CD4-positive, alpha-beta T cell treated with Interleukin-15 for 1 hour (primary cell): ENCODE measurements around the gene PPARG.
"Not testable (repeated sequence)": the region's sequence is repeated elsewhere in the genome, so short reads cannot be mapped to it uniquely, and the experiment has no call there.

Source experiments
- DNase-seq: peaks from one replicate; pipeline ENCODE4 v3.0.0-alpha.2; 2020

Gene PPARG

DNA sequence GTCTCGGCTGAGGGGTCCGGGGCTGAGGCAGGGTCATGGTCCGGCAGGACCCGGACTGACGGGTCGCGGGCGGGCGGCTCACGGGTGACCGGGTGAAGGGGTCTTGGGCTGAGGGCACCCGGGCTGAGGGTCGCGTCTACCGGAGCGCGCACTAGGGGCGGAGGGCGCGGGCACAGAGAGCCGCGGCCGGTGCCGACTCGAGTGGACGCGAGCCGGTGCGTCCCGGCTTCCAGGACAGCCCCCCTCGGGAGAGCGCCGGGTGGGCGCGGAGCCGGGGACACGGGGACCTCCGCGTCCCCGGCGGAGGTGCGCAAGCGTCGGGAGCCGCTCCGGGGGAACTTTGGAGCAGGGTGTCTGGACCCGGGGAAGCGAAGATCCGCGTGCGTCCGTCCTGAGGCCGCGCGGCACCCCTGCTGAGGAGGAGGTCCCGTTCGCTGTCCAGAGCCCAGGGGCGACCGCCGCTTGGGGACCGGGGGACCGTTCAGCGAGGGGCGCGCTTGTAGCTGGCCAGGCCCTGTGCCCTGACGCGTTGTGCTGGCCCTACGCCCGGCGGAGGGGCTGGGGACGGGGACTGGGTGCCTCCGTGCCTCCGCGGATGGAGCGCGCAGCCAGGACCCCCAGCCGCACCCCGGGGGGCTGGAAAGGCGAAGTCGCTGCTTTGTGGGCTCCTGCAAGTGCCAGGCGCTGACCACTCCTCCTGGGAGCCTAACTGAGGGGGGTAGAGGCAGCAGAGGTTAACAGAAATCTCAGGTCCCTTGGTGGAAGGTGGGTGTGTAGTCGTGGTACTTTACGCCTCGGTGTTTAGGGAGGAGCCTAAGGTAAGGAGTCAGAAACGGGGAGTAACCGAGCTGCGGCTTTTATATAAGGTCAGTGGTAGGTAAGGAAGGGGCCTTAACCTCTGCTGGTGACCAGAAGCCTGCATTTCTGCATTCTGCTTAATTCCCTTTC is at the start of gene PPARG:
PPARG (plus strand) TSS at position 889 of the 948 bp plus-strand sequence. CDS start 90,642 bp downstream, outside the sequence.
- DNase-seq = no peak

GRCh38 chr3:12239301-12239700 is 49.6 kb upstream of the PPARG start:
- DNase-seq = no peak

GRCh38 chr3:12242772-12243171 is 46.1 kb upstream of the PPARG start:
- no peak for DNase-seq

DNA sequence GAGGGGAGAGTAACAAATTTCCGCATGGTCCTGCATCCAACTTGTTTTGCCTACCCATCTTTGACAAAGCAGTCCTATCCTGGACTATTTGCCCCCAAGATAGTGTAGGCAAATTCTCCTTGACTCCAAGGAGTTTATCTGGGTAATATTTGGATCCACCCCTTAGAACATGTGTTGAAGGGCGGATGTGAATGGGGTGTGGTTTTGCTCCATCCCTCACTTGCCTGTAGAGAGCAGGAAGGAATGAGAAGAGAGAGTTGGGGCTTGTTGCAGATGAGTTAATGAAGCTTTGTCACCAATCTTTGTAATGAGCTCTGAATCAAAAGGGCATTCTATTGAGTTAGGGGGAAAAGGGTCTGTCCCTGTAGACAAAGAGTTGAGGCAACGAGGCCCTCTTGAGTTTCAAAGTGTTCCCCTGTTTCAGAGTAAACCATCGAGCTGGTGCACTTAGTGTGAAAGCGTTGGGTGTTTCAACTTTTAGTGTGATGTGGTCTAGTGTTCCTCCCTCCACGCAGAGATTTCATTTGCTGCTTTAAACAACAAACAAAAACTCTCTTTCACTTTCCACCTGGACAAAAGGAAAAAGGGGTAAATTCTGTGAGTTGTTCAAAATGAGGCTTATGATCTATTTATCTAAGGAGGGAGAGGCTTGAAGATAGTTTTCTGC is 42.2 kb upstream of the PPARG start:
- no peak for DNase-seq

DNA sequence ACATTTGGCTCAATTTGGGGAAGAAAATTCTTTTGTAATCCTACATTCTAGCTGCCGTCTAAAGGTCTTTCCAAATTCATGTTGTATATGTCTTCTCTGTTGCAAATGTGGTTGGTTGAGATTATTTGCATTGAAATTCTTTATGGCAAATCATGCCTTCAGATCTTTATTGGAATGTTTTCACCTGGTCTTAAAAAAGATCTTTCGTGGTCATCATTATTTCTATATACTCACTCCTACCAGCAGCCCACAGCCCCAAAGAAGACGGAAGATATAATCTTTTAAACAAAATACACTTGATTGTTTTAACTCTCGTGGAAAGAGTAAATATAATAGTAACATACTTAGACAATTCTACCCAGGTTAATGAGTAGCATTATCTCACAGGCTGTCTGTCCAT is 41.5 kb upstream of the PPARG start:
- DNase-seq = no peak

GRCh38 chr3:12249519-12249918 is 39.4 kb upstream of the PPARG start:
- no peak for DNase-seq

DNA sequence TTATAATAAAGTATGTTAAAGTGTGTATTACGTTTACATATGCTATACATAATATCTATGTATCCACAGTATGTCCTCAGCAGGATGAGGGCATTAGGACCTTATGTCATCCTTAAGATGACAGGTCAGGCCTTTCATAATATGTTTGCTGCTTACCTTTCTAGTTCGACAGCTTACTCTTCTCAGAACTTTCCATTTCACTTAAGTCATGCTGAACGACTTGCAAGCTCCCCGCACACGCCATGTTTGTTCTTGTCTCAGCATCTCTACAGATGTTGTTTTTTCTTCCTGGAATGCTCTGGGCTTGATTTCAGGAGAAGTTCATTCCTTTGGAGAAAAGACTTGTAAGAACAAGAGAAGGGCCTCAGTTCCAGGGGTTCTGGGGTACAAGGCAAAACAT is 36.0 kb upstream of the PPARG start:
- DNase-seq = no peak

DNA sequence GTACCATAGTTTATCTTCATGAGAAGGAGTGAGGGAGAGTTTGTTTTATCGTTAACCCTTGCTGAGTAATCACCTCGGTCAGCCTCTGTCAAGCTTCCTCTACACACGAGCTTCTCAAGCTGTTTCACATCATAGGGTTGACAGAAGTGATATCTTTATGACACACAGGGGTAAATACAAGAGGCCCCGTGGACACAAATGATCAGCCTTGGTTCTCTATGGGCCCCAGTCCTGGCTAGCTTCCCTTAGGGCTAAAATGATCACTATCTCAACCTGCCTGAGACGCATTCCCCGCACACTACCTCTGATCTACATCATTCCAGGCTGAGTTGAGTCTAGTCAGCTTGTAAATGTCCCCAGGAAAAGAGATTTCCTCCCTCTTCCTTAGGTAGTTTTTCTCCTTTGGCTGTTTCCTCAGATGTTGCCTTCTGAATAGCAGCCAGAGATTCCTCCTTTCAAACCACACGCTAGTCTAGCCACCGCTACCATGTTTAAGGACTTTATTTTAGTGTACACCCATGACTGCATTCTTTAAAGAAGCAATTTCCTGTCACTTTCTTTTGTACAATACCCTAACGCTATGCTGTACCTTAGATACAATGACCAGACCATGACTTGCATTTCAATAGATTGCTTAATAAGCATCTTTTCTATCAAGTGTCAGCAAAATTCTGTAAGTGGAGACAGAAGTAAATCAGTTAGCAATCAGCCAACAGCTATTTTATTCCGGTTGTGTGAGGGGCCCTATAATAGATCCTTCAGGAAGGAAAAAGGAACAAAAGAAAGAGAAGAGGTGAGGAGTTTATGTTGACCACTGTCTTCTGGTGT is 35.1 kb upstream of the PPARG start:
- no peak for DNase-seq

- DNase-seq = no peak
Observed at GRCh38 chr3:12255393-12255792, 33.5 kb upstream of the PPARG start.

DNA sequence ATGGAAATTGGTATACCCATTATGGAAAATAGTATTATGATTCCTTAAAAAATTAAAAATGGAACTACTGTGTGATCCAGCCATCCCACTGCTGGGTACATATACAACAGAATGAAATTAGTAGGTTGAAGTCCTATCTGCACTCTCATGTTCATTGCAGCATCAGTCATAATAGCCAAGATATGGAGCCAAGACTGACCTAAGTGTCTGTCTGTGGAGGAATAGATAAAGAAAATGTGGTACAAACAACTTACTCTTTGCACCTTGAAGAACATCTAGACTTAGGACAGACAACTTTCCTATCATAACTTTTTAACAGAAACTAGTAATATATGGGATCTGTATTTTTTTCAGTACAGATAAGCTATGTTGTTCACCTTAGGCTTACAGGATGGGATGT is 30.0 kb upstream of the PPARG start:
- DNase-seq = no peak

- not testable (repeated sequence) for DNase-seq
Observed at GRCh38 chr3:12262173-12262572, 26.7 kb upstream of the PPARG start.

DNA sequence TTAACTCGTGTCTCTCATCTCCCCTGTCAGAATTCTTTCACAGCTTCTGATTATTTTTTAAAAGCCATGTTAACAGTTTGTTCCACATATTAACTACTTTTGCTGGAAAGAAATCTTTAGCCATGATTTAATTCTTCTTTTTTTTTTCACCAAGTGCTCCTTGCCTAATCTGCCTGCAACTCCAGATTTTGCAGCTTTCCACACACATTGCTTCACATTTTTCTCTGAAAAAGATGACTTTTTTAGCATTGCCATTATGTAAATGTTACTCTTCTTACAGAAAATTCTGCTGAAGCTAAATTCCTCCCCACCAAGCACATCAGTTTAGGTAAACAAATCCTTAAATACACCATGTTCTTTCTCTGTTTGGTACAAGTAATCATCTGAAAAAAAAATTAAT is 23.4 kb upstream of the PPARG start:
- DNase-seq = no peak

- no peak for DNase-seq
Observed at GRCh38 chr3:12266038-12266437, 22.8 kb upstream of the PPARG start.

GRCh38 chr3:12267376-12268030 is 21.4 kb upstream of the PPARG start:
- DNase-seq = no peak

DNA sequence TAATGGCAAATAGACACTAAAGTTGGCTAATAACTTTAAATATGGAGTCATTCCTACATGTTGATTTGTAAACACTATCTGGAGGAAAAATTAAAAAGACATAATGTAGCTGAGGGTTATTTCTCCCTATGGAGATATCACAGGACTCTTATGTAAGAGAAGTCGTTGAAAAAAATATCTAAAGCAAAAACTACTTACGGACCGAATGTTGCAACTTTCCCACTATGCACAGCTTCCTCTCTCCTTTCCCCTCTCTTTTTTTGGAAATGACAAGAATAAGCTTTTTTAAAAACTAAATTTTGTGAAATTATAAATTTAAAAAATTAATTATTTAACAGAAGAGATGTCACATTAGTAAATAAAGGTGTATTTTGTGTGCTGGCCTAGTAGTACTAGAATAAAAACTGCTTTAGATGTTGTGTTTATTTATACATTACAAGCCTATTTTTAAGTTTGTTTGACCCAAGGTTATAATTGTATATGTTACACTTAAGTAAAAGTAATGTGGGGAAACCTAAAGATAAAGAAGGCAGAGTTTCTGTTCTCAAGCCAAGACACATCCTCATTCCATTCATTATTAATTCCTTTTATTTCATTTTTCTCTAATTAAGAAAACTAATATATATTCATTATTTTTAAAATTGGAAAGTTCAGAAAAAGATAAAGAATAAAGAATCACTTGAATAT is 20.7 kb upstream of the PPARG start:
- DNase-seq = no peak

DNA sequence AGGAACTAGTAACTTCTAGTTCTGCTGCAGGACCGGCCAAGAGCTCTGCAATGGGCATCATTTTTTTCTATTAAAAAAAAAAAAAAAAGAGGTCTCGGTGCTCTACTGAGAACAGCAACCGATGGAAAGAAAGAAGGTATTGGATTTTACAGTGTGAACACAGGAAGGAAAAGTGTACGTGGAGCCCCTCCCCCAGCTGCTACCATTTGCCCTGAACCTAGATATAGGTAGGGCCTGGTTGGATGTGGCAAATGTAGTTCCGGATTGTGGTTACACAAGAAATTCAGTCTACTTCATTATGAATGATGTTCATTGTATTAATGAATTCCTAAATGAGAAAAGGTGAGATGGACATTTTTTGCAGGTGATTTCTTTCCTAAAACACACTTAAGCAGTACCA is 17.9 kb upstream of the PPARG start:
- DNase-seq = no peak

DNA sequence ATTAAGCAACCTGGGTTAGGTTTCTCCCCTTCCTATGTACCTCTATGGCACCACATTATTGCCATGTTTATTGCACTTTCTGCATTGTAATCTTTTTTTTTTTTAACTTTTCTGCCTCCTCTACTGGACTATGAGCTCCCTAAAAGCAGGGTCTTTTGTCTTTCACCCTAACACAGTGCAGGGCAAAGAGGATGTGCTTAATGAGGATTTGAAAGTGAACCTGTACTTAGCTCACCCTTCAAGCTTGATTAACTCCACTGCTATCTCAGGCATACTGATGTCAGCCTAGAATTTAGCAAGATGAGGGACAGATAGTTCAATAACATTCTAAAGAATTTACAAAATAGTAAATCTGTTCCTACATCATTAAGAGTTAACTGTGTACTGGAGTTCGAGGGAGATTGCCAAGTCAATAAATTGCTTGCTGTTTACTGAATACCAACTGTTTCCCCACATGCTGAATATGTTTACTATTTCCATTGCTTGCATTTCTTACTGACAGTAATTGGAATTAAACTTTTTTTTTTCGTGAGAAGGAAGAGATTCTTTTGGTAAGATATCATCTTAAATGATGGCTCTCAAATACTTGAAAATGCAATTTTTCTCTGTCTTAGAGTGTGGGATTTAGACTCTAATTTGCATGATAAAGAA is 15.7 kb upstream of the PPARG start:
- DNase-seq = no peak

GRCh38 chr3:12275974-12276650 is 12.8 kb upstream of the PPARG start:
- no peak for DNase-seq

GRCh38 chr3:12276827-12277226 is 12.0 kb upstream of the PPARG start:
- DNase-seq = not testable (repeated sequence)

- no peak for DNase-seq
Observed at GRCh38 chr3:12278566-12278965, 10.3 kb upstream of the PPARG start.
